HepG2 (cell line): ENCODE measurements around the gene PPIL6. TPM values are rescaled to one million over a fixed set of nuclear protein-coding genes. Genes with fewer than 3 reads are reported as not detected.

Experiments used
- ATAC-seq: fragments of 200-7000 bp; cut with Tn5 transposase; 3 replicates; pipeline ENCODE4 v1.9.1; 2020; ENCODE audit warnings: mild to moderate bottlenecking, moderate library complexity
- BruUV-seq: library from RNA; stranded (reverse); fragments of 400-500 nt; replicated peaks from 2 replicates; lab custom pipeline; 2021; lab: Mats Ljungman, UMichigan
- CTCF ChIA-PET: fragments of 300-600 bp; formaldehyde crosslinking; extraction: SDS; loops from one replicate; lab custom pipeline; 2021; ENCODE audit warnings: low total read pairs, inconsistent platforms, low intra/inter-chr PET ratio; lab: Yijun Ruan, JAX
- POLR2A ChIA-PET: fragments of 350-600 bp; sonication (Branson Sonifier 250); formaldehyde crosslinking; loops from one replicate; lab custom pipeline; 2020; ENCODE audit warnings: antibody characterized with exemption, inconsistent platforms; lab: Yijun Ruan, JAX
- DNase-seq: peaks from one replicate; pipeline ENCODE4 v3.0.0-alpha.2; 2015; ENCODE audit warnings: low spot score
- FAIRE-seq: peaks from 3 replicates; lab custom pipeline; 2011; peaks lifted over from hg19 to GRCh38; lab: Jason Lieb, UNC
- H2AFZ ChIP-seq: one replicate; pipeline ENCODE4 v1.6.1; 2011; ENCODE audit warnings: low read length, inconsistent platforms
- H3K27ac ChIP-seq: fragments of 300-600 bp; 3 replicates; pipeline ENCODE4 v1.8.0; 2011; ENCODE audit warnings: mixed run types, mild to moderate bottlenecking, mixed read lengths, low read length, inconsistent platforms; ENCODE audit not compliant: insufficient read depth; ENCODE audit errors: extremely low read length
- H3K27me3 ChIP-seq, 2 experiments: fragments of 200-600 bp in 1 of 2; 2 replicates in 1 of 2; 3 replicates in 1 of 2; pipeline versions ENCODE4 v1.6.0 to v1.8.0; 2011; ENCODE audit warnings: low read length in 2 of 2, mild to moderate bottlenecking in 2 of 2, moderate library complexity in 2 of 2, inconsistent platforms in 1 of 2; ENCODE audit not compliant: insufficient read depth in 2 of 2, control insufficient read depth in 1 of 2
- H3K36me3 ChIP-seq, 2 experiments: fragments of 200-600 bp in 1 of 2; replicated peaks in 1 of 2; 2 replicates in 1 of 2; 3 replicates in 1 of 2; pipeline versions ENCODE4 v1.5.1 to v1.8.0; 2011; ENCODE audit warnings: low read length in 2 of 2, inconsistent platforms in 1 of 2; ENCODE audit not compliant: insufficient read depth in 2 of 2, control insufficient read depth in 1 of 2
- H3K4me1 ChIP-seq: 2 replicates; pipeline ENCODE4 v1.5.1; 2012; ENCODE audit warnings: low read length, inconsistent platforms; ENCODE audit not compliant: insufficient read depth
- H3K4me2 ChIP-seq: 2 replicates; pipeline ENCODE4 v1.6.0; 2011; ENCODE audit warnings: low read depth, low read length, inconsistent platforms
- H3K4me3 ChIP-seq, 3 experiments: fragments of 200-600 bp in 1 of 3; sonication (generic), shearing (Covaris generic) in 1 of 3; replicated peaks in 1 of 3; 2 replicates each; pipeline ENCODE4 v1.5.1; 2011 to 2016; ENCODE audit warnings: low read length in 3 of 3, inconsistent platforms in 2 of 3, low read depth in 2 of 3, mild to moderate bottlenecking in 2 of 3, control low read depth in 1 of 3, mixed read lengths in 1 of 3; ENCODE audit not compliant: insufficient read depth in 1 of 3
- H3K79me2 ChIP-seq: one replicate; pipeline ENCODE4 v1.6.1; 2011; ENCODE audit warnings: low read length, inconsistent platforms; ENCODE audit not compliant: insufficient read depth
- H3K9ac ChIP-seq: 2 replicates; pipeline ENCODE4 v1.6.0; 2011; ENCODE audit warnings: mild to moderate bottlenecking, low read depth, low read length, inconsistent platforms; ENCODE audit not compliant: insufficient read depth
- H3K9me3 ChIP-seq: 2 replicates; pipeline ENCODE4 v1.5.1; 2012; ENCODE audit warnings: mild to moderate bottlenecking, low read length
- H4K20me1 ChIP-seq: 2 replicates; pipeline ENCODE4 v1.6.0; 2011; ENCODE audit warnings: inconsistent platforms, mild to moderate bottlenecking, low read length, moderate library complexity; ENCODE audit not compliant: insufficient read depth
- CREB1 ChIP-seq, 2 experiments: fragments of 450-650 bp in 1 of 2; IDR thresholded peaks; 2 replicates each; pipeline ENCODE4 v1.6.1; 2016 to 2017; ENCODE audit warnings: control low read depth in 1 of 2, mild to moderate bottlenecking in 1 of 2, missing compliant biosample characterization in 1 of 2, missing genetic modification characterization in 1 of 2
- ELF4 ChIP-seq: sonication (generic); formaldehyde crosslinking; IDR thresholded peaks from 2 replicates; pipeline ENCODE4 v1.5.0; 2020; ENCODE audit warnings: missing genetic modification reagents, mild to moderate bottlenecking, moderate library complexity, borderline replicate concordance
- HNF4A ChIP-seq: sonication (generic); formaldehyde crosslinking; IDR thresholded peaks from 2 replicates; pipeline ENCODE4 v1.4.0; 2020; ENCODE audit warnings: missing genetic modification reagents
- ISX ChIP-seq: sonication (generic); formaldehyde crosslinking; conservative IDR thresholded peaks from 2 replicates; pipeline ENCODE4 v1.5.0; 2020; ENCODE audit warnings: missing genetic modification reagents
- TARDBP ChIP-seq: sonication (generic); formaldehyde crosslinking; IDR thresholded peaks from 2 replicates; pipeline ENCODE4 v1.8.0; 2022; ENCODE audit warnings: mild to moderate bottlenecking, missing genetic modification reagents
- YEATS4 ChIP-seq: sonication (generic); formaldehyde crosslinking; IDR thresholded peaks from 2 replicates; pipeline ENCODE4 v1.4.0; 2020; ENCODE audit warnings: missing genetic modification reagents, borderline replicate concordance
- ZNF331 ChIP-seq: sonication (generic); formaldehyde crosslinking; IDR thresholded peaks from 2 replicates; pipeline ENCODE4 v1.4.0; 2020; ENCODE audit warnings: missing genetic modification reagents
- ZNF607 ChIP-seq: sonication (generic); formaldehyde crosslinking; IDR thresholded peaks from 2 replicates; pipeline ENCODE4 v1.5.1; 2020; ENCODE audit warnings: missing genetic modification reagents, mild to moderate bottlenecking, borderline replicate concordance
- ZNF773 ChIP-seq: sonication (generic); formaldehyde crosslinking; IDR thresholded peaks from 2 replicates; pipeline ENCODE4 v1.4.0; 2020; ENCODE audit warnings: missing genetic modification reagents, borderline replicate concordance
- ZNF776 ChIP-seq: sonication (generic); formaldehyde crosslinking; IDR thresholded peaks from 2 replicates; pipeline ENCODE4 v1.4.0; 2020; ENCODE audit warnings: mild to moderate bottlenecking, missing genetic modification reagents
- whole genome bisulfite sequencing: methylation state at CpG from one replicate; pipeline ENCODE4 v1.1.6; 2017; ENCODE audit warnings: low lambda C conversion rate; 5-methylcytosine and 5-hydroxymethylcytosine counted together
- in situ Hi-C: cut with HindIII; loops from 2 replicates; pipeline ENCODE4 v1.10.0; 2017; ENCODE audit warnings: low pct_unique_long_range_greater_than_20kb; ENCODE audit not compliant: extremely low pct_ligation_motif_present
- intact Hi-C: fragments of 100-400 bp; cut with micrococcal nuclease; formaldehyde crosslinking; loops from one replicate; pipeline ENCODE4 v1.10.0; 2022; ENCODE audit not compliant: unreplicated experiment
- polyA plus RNA-seq, 8 experiments: library from polyadenylated mRNA; depleted of rRNA in 3 of 8; stranded (reverse) in 7 of 8; unstranded in 1 of 8; fragments of >200 nt; fragmentation: Illumina TruSeq in 4 of 8; extraction: Trizol in 4 of 8; gene quantifications; 2 replicates each; pipeline versions ENCODE4 v1.2.1 to v1.2.3, GENCODE V29; 2011 to 2016; ENCODE audit warnings: low read depth in 4 of 8, missing spikeins in 1 of 8, mixed read lengths in 1 of 8; ENCODE audit not compliant: insufficient read depth in 1 of 8
- total RNA-seq, 5 experiments: library from RNA; depleted of rRNA; stranded (reverse); fragments of >200 nt; fragmentation: Illumina TruSeq; extraction: Trizol; gene quantifications; 2 replicates each; pipeline ENCODE4 v1.2.3, GENCODE V29; 2016; ENCODE audit warnings: low read depth in 1 of 5
- TF ChIP-seq, protein P1 (sequence below): sonication (generic); formaldehyde crosslinking; IDR thresholded peaks from 2 replicates; pipeline ENCODE4 v1.8.0; 2022; ENCODE audit warnings: missing genetic modification reagents, mild to moderate bottlenecking, moderate library complexity, borderline replicate concordance
- TF ChIP-seq, protein P2 (sequence below): conservative IDR thresholded peaks from 2 replicates; pipeline ENCODE4 v1.6.1; 2018; ENCODE audit warnings: missing genetic modification reagents

Gene PPIL6
- total and polyA plus RNA-seq, 2 of the 13 experiments (the other 11 are each of a cell fraction or from before 2014, with no cell fraction given): 0.22 to 0.46 TPM

DNA sequence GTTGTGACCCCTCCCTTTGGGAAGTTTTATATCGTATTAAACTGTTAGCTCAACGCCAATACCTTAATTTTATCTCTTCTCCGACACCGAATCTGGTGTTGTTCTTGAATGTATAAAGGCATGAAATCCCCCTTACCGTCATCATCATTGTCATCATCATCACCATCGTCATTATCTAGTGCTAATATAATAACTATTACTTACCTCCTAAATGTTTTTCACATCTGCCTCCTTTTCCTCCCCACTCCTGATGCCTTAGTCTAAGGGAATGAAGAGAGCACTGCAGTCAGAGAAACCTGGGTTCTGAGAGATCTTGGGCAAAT lies 43.3 kb upstream of the PPIL6 start:
- peaks cover 14% of the 10 kb centered on the region for H3K79me2 ChIP-seq
- ChIA-PET POLR2A (no interaction called here), CTCF (no interaction called here)
- no peak for DNase-seq
- peak overlapping the region in 2 of 3 experiments; percentile 47 to 50; a peak in 3 of 6 replicates for H3K4me3 ChIP-seq
- H4K20me1 ChIP-seq: no peaks in the 10 kb centered on the region
- peaks cover 0 to 8% of the 10 kb centered on the region in 2 experiments; a peak in 3 of 5 replicates for H3K36me3 ChIP-seq
- peaks cover 43% of the 10 kb centered on the region for H3K4me1 ChIP-seq
- no peak overlapping the region for H3K9ac ChIP-seq
- intact Hi-C loops: no loop called here
- in situ Hi-C loops: no loop called here
- no peak for TF ChIP-seq HNF4A (CRISPR knock-in tag)
- peak; percentile 71 for TF ChIP-seq CREB1 (IDR thresholded peaks at IDR 0.05)
- TF ChIP-seq CREB1 (CRISPR knock-in tag; IDR thresholded peaks at IDR 0.05): no peak
- TF ChIP-seq, all 625 proteins: peak for 1
- no peak for ATAC-seq
- BruUV-seq: no TSS peak
- 0 out of 5 replicates have a peak, but pooled peaks cover 0 to 4% of the 10 kb centered on the region in 2 experiments for H3K27me3 ChIP-seq
- 3% methylated on average over 6 of the region's 6 CpGs for WGBS
- H3K27ac ChIP-seq: no peak overlapping the region
- peak overlapping the region; percentile 75 for H3K4me2 ChIP-seq
- peak overlapping the region; percentile 68 for H2AFZ ChIP-seq
- no peak for FAIRE-seq
- H3K9me3 ChIP-seq: no peaks in the 10 kb centered on the region

DNA sequence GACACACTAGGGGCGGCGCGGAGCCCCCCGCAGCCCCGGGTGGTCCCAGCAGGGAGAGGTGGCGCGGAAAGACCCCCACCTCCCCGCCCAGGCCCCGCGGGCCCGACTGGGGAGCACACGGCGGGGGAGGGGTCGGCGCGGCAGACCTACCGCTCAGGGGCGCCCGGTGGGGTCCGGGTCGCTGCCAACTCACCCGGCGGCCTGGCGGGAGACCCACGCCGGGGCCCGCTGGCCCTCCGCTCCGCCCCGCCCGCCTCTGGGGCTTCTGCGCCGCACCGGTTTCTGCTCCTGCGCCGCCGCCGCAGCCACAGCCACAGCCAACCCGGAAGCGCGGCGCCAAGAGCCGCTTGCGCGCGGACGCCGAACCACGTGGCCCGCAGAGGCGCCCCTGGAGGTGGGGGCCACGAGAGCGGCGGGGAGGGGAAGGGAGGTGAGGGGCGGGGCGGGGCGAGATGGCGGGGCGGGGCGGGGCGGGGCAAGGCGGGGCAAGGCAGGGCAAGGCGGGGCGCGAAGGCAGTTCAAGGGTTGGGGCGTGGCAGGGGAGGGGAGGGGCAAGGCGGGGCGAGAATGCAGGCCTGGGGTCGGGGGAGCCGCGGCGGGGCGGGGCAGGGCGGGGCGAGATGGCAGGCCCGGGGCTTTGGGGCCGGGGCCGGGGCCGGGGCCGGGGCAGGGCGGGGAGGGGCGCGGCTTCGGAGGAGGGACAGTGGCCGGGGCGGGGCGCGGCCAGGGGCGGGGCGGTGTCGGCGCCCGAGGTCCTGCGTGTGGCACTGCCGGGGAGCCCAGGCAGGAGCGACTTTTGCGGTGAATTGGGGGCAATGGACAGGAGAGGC lies 42.7 kb upstream of the PPIL6 start, which contains the start of gene ZBTB24:
ZBTB24 (minus strand) TSS at position 315 of the 830 bp plus-strand sequence. CDS start 1,193 bp downstream, outside the sequence.
- H2AFZ ChIP-seq: peak within 1 kb of the TSS; percentile 68
- H4K20me1 ChIP-seq: no peaks in the 10 kb centered on the region
- ATAC-seq: peak; percentile 95
- no peak for FAIRE-seq
- H3K4me2 ChIP-seq: peak within 1 kb of the TSS; percentile 87
- peaks cover 14% of the 10 kb centered on the region for H3K79me2 ChIP-seq
- H3K9me3 ChIP-seq: no peaks in the 10 kb centered on the region
- H3K4me3 ChIP-seq: peak within 1 kb of the TSS; percentile 71 to 91 (median 79)
- ChIA-PET CTCF (no interaction called here), POLR2A (interaction anchor here (0.6 to 1.3 kb wide), 3 partner anchors 99 to 1483 kb away, joined by 3 to 5 read pairs (median 3); no protein-coding TSS in a partner anchor)
- H3K27me3 ChIP-seq: 0 out of 5 replicates have a peak, but pooled peaks cover 0 to 4% of the 10 kb centered on the region in 2 experiments
- H3K36me3 ChIP-seq: peaks cover 0 to 8% of the 10 kb centered on the region in 2 experiments; a peak in 3 of 5 replicates
- in situ Hi-C loops (no loop called here), intact Hi-C loops (no loop called here)
- WGBS: 7% methylated on average over 21 of the region's 97 CpGs
- peak; percentile 76 for DNase-seq
- H3K4me1 ChIP-seq: peaks cover 49% of the 10 kb centered on the region
- peak within 1 kb of the TSS; percentile 61 for H3K27ac ChIP-seq
- H3K9ac ChIP-seq: peak within 1 kb of the TSS; percentile 79
- no TSS peak for BruUV-seq
- TF ChIP-seq ZNF773 (CRISPR knock-in tag) (peak; percentile 53; the same call in 1 of the 2 replicates), ZNF607 (CRISPR knock-in tag) (0 out of 2 replicates have a peak, but pooled peaks have one; percentile 51), ISX (CRISPR knock-in tag) (no peak), YEATS4 (CRISPR knock-in tag) (0 out of 2 replicates have a peak, but pooled peaks have one; percentile 34), ZNF331 (peak; percentile 53; the same call in 1 of the 2 replicates), ELF4 (0 out of 2 replicates have a peak, but pooled peaks have one; percentile 63), ZNF776 (CRISPR knock-in tag) (peak; percentile 24; the same call in 1 of the 2 replicates), TARDBP (0 out of 2 replicates have a peak, but pooled peaks have one; percentile 27)
- TF ChIP-seq, protein P1, sequence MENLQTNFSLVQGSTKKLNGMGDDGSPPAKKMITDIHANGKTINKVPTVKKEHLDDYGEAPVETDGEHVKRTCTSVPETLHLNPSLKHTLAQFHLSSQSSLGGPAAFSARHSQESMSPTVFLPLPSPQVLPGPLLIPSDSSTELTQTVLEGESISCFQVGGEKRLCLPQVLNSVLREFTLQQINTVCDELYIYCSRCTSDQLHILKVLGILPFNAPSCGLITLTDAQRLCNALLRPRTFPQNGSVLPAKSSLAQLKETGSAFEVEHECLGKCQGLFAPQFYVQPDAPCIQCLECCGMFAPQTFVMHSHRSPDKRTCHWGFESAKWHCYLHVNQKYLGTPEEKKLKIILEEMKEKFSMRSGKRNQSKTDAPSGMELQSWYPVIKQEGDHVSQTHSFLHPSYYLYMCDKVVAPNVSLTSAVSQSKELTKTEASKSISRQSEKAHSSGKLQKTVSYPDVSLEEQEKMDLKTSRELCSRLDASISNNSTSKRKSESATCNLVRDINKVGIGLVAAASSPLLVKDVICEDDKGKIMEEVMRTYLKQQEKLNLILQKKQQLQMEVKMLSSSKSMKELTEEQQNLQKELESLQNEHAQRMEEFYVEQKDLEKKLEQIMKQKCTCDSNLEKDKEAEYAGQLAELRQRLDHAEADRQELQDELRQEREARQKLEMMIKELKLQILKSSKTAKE (CRISPR knock-in tag): peak; percentile 50; the same call in 1 of the 2 replicates
- TF ChIP-seq, protein P2, sequence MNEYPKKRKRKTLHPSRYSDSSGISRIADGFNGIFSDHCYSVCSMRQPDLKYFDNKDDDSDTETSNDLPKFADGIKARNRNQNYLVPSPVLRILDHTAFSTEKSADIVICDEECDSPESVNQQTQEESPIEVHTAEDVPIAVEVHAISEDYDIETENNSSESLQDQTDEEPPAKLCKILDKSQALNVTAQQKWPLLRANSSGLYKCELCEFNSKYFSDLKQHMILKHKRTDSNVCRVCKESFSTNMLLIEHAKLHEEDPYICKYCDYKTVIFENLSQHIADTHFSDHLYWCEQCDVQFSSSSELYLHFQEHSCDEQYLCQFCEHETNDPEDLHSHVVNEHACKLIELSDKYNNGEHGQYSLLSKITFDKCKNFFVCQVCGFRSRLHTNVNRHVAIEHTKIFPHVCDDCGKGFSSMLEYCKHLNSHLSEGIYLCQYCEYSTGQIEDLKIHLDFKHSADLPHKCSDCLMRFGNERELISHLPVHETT (CRISPR knock-in tag): no peak
